CD4-positive, alpha-beta T cell treated with Interleukin-6 at 100 ng/mL for 8 hours (primary cell): ENCODE results near the gene RPN2.

Experiments used
- DNase-seq: peaks from one replicate; pipeline ENCODE4 v3.0.0-alpha.2; 2020; ENCODE audit warnings: mixed read lengths, low spot score

The RPN2 gene

DNA sequence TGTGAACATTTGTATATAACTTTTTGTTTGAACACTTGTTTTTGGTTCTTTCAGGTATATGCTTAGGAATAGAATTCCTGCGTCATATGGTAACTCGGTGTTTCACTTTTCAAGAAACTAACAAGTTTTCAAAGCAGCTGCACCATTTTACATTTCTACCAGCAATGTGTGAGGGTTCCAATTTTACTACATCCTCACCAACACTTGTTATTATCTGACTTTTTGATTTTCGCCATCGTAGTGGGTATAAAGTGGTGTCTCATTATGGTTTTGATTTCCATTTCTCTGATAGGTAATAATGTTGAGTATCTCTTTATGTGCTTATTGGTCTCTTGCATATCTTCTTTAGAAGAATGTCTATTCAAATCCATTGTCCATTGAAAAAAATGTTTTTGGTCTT lies 39.8 kb downstream of the RPN2 start:
- no peak for DNase-seq

DNA sequence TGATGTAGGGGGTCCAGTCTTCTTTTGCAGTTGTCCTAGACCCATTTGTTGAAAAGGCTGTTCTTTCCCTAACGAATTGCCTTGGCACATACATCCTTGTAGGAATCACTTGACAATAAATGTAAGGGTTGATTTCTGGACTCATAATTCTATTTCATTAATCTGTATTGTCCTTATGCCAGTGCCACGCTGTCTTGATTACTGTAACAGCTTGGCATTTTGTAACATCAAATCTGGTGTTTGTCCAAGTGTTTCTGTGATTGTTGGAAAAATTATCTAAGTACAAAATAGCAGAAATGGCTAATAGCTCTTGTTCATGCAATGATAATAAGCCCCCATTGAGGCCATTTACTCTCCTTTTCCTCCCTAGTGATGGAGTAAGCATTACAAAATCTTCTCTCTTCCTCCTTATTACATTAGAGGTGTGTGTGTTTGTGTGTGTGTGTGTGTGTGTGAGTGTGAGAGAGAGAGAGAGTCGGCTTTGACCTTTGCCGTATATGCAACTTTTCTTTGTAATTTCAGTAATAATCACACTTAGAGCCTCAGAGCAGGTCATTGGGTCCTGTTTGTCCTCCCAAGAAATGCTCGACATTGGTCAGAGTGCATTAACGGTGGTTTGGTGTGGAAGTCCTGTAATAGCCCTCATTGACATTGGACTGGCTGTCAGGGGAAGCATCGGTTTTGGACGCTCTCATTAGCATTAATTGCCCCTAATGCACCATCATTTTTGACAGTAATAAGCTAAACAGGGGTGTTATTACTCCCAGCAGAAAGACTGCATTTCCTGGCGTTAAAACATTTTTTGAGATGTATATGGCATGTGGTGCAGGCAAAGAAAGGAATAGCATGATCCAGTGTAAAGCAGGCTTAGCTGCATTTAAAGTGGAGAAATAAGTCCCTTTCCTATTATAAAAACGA lies 40.9 kb downstream of the RPN2 start:
- no peak for DNase-seq

DNA sequence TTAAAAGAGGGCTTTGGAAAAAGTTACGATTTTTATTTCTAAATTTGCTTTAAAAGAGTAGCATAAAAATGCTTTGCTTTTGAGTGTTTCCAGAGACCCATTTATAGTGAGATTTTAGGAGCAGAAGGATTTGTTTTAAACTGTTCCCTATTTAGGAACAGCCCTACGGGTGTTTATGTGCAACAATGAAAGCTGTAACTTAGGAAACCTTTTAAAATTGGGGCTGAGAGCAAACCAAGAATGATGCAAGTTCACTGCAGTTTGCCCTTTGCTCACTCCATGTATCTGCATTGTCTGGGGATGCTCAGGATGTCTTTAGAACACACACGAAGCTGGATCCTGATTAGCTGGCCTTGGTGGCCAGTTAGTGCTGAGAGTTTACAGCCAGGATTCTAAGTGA lies 41.6 kb downstream of the RPN2 start:
- no peak for DNase-seq

DNA sequence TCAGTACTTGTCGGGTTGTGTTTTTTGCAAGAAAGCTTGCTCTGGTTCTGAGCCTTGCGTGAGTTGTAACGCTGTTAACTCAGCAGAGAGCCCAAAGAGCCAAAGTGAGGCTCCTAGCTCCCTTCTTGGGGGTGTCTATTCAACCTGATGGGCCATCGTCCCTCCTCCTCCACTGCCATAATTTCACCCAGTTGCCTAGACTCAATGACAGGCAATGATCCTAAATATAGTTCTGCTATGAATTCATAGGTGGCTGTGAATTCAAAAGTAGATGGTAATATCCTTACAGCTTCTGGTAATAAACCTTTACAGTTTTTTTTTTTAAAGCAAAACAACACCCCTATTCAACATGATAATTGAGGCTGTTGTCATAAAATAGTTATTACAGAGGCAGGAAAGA lies 43.0 kb downstream of the RPN2 start:
- no peak for DNase-seq

DNA sequence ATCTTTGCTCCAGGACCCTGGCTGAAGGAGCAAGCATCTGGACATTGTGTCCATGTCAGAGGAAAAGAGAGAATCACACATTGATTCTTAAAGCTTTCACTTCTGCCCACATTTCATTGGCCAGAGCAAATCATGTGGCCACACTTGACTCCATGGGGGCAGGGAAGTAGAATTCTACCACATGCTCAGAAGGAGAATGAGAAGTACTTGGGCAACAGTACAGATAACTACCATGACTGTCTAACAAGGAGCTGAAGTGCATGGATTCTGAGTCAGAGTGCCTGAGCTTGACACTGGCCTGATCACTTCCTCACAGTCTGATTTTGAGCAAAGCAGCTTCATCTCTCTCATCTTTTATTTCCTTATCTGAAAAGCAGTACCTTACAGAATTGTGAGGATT lies 43.9 kb downstream of the RPN2 start:
- no peak for DNase-seq

DNA sequence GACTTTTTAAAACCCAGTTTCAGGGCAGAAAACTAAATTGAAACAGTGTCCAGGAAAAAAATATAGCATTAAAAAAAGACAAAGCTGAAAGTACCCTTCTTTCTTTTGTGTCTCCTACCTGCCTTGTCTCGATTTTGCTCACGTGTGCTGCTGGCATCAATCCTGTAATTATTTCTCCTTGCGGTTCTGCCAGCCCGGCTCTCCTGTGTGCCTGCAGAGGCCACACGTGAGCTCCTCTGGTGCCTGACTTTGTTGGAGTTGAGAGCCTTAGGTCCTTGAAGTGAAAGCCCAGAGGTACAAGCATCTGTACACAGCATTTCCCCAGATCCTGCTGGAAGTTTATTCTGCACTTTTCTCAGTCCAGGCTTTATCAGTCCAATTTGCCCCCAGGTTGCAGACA lies 46.0 kb downstream of the RPN2 start:
- no peak for DNase-seq

DNA sequence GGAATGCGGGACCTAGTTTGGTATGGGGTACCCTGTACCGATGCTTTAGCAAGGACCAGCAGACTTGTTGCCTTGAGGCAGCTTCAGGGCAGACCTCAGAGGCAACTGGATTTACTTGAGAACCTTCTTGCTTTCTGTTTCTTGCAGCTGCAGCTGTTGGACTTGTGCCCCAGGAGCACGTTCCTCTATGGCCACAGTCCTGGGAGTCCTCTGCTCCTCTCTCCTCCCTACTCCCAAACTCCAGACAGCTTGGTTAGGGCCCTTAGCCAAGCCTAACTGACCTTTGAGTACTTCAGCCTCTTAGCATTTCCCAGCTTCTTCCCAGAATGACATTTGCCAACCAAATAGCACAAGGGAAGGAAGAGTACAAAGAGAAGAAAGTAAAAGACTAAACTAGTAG lies 47.8 kb downstream of the RPN2 start:
- DNase-seq: no peak

DNA sequence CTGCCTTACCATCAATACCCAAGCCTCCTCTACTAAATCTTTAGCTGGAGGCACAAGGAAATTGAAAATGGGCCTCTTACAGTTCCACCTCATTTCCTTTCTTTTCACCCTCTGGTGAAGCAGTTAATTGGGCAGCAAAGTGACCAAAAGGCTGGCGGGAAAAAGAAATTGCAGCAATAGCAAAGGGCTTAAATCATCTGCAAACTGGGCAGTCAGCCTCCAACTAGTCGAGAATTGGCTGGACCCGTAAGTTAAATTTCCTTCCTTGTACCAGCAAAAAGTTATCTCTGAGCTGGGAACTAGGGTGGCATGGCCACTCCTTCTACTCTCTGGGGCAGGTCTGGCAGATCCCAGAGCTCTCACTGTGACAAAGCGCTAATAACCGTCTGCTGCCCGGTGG lies 49.0 kb downstream of the RPN2 start:
- no peak for DNase-seq

DNA sequence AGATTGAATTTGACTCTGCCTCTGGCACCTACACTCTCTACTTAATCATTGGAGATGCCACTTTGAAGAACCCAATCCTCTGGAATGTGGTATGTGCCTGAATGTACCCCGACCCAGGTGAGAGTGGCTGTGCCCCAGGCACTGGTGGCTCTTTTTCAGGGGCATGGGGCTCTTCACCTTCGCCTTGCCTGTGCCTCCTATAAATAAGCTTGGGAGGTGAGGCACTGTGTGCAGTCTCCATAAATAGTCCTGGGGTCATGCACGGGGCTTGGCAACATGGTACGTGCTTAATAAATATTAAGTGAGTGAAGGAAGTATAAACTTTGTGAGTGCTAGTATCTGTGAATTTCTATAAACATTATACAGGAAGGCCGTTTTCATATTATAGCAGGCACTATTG lies 49.5 kb downstream of the RPN2 start:
- no peak for DNase-seq

DNA sequence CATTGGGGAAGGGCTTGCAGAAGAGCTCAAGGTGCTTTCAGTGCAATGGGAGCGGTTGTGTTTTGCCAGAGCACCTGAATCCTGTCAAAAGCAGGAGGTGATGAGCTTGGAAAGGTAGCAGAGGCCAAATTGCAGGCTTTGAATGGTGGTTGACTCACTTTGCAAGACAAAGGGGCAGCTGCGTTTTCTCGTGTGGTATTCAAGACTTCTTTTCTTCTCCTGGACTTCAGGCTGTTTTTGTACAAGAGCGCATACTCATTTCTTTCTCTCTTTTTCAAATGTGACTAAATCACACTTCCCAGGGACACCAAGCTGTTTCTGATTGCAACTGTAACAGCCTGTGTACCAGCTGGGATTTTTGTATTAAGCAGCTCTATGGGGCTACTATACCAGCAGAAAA lies 50.2 kb downstream of the RPN2 start:
- no peak for DNase-seq

DNA sequence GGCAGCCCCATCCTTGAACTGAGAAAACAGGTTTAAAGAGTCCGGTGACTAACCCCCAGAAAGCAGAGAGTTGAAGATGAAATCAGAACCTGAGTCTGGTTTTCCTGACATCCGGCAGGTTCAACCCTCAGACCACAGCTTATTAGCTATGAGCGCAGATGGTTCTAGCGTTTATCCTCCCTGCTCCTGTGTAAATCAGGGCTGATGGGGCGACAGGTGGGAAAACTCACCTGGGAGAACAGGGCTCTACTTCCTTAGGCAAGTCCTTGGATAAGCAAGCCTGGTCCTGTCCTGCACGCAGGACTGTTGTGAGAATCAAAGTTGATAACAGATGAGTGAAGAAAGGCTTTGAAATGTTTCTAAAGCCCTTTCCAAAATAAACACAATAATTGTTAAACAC lies 51.1 kb downstream of the RPN2 start:
- no peak for DNase-seq

DNA sequence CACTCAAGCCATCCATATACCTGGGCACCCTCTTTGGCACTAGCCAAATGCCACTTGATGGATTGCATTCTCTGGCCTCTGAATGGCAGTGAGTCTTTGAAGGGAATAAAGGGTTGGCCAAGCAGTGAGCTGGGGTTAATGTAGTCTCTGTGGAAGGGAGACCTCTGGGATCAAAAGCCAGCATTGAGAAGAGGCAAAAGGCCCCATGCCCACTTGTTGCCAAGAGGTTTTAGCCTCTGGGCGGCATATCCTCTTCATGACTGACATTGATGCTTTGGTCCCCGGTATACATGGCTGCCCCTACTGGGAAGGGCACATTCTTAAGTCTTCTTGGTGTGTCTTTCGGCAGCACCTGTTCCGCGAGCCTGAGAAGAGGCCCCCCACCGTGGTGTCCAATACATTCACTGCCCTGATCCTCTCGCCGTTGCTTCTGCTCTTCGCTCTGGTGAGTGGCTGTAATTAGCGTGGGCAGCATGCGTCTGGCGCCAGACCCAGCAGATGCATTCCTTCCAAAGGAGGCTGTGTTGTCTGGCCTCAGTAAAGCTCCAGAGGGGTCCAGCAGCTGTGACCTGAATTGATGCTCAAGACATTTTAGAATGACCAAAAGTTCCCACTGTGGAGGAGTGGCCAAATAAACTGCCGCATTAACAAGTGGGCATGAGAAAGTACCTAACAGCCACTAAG lies 53.0 kb downstream of the RPN2 start:
- DNase-seq: no peak

DNA sequence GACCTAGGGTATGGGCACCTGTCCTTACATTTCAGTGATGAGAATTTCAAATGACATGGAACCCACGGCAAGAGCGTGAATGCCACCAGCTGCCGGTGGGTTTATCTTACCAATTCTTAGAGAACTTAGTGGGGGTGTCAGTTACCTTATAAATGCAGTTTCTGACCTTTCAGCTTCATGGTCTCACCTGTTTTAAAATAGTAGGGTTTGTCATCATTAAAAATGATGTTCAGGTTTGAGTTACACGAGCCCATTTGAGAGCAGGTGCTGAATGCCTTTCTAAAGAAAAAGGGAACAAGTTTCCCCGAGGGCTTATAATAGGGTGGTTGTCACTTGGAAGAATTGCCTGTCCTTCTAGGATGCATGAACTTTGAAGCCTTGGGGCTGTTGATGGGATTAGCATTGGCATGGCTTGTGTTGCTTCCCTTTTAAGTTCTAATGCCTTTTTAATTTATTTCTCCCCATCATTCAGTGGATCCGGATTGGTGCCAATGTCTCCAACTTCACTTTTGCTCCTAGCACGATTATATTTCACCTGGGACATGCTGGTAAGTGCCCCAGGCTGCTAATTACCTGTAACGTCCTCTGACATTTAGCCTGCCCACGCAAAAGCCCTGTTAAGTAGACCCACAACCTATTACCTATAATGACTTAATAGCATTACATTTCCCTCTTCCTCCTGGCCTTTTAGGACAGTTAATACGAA lies 54.6 kb downstream of the RPN2 start:
- DNase-seq: no peak

DNA sequence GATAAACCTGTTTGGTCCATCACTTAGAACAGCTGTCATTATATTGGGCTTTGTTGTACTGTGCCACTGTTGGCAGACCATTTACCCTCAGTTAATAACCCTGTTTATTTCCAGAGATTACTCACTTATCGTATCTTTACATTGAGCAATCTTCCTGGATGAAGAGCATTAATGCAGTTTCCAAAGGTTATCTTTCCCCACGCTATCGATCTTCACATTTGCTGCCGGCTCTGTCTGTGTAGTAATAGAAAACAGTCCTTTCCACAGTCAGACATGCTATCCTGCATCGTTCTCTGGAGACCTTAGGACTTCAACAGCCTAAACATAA lies 55.1 kb downstream of the RPN2 start:
- no peak for DNase-seq

DNA sequence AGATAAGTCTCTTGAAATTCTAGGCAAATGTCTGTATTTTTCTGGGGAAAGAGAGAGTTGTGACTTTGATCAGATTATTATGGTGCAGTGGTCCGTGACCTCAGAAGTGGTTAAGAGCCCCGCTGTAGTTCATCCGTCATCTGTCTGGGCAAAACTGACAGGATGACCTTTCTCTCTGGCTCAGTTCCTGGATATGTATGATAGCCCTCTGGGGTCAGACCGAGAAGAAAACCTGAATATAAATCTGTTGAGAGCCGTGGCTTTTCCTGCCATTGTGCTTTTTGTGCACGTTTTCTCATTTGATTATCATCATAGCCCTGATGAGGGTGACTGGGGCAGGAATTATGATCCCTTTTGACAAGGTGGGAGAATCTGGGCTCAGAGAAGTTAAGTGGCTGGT lies 55.9 kb downstream of the RPN2 start:
- DNase-seq: no peak

DNA sequence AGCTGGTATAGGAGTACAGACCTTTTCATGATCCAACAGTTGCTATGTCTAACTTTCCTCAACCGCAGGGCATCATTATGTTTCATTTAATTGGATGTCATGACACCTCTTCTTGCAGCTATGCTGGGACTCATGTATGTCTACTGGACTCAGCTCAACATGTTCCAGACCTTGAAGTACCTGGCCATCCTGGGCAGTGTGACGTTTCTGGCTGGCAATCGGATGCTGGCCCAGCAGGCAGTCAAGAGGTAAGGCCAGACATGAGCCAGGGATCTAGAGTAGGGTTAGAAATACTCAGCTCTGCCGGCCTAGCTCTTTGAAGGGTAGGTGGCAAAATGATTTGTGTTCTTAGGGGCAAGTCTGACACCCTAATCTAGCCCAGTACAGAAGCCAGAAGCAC lies 57.3 kb downstream of the RPN2 start:
- no peak for DNase-seq

DNA sequence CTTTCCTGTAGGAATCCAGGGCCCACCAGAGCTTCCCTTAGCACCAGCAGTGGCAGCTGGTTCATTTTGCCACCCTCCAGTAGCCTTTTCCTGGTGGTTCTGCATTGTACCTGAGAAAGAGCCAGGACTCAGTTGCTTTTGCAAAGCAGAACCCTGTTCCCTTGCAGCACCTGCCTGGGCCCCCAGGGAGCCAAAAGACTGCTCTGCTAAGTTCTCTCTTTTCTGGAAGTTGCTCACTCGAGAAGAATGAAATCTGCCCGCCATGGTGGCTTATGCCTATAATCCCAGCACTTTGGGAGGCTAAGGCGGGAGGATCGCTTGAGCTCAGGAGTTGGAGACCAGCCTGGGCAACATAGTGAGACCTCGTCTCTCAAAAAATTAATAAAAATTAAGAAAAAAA lies 58.5 kb downstream of the RPN2 start:
- DNase-seq: no peak

DNA sequence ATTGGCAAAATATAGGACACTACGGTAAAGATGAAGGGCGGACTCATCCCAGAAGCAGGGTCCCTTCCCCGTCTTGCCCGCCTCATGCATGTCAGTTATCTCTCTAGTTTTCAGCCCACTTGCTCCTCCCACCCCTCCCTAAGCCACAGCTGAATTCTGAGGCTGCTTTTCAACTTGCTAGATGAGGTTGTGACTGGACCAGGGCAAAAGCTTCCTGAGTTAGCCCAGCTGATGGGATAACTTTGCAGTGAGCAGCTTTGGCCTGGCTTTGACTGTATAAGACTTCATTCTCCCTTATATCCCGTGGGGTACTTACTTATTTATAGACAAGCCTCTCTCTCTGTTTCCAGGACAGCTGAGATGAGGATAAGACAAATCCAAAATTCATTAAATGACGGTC lies 59.3 kb downstream of the RPN2 start:
- DNase-seq: no peak

DNA sequence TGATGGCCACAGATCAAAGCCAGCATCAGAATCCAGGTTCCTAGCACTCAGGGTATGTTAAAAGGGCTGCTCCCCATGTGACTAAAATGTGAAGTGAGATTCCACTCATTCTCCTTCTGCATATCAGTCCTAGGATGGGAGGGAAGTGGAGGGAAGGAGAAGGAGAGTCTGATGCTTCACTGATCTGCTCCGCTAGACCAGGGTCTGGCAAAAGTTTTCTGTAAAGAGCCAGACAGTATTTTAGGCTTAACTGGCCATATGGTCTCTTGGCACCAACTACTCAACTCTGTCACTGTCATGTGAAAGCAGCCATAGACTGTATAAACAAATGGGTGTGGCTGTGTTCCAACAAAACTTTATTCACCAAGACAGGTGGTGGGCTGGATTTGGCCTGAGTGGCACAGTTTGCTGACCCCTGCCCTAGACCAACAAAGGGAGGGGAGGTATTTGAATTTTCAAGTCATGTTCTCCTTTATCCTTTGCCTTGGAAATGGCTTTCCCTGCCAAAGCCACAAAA lies 59.9 kb downstream of the RPN2 start:
- no peak for DNase-seq

DNA sequence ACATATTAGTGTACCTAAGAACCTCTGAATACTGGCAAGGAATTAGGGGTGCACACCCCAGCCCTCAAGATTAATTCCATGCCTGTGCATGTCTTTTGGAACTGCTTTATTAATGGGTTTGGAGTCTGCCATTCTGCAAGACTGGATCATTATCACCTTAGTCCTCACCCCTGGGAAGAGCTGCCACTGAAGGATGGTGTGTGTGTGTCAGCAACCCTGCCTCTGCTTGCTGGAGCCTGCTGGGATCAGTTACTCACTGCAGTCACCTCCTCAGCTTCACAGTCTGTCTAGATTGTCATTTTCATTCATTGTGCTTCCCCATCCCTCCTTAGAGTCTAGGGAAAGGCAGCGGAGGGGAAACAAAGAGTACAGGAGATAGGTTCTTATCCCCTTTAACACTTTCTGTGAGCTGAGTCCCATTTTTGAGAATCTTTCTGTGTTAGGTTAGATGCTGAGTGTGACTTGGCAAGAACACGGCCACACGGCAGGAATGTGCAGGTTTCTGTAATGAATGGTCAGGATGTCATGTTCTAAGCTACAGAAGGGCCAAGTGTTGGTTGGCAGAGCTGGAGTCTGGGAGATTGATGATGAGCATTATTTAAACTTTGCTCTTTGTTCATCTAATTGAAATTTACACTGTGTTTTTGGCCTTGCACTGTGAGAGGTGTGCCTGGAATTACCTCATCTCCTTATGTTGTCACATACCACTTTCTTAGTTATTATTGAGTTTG lies 61.4 kb downstream of the RPN2 start:
- no peak for DNase-seq

DNA sequence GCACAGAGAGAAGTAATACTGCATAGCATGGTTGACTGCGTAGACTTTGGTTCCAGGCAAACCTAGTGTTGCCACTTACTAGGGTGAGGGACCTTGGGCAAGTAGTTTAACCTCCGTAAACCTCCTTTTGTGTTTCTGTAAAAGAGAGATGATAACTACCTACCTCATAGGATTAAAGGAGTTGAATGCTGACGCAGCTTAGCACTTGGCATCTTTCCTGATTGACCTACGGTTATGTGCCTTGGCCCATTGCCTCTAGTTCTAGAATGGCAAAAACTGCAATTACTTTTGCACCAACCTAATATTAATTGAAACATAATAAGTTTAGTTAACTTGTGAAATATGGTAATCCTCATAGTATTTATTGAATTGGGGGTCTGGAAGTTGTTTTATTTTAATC lies 63.4 kb downstream of the RPN2 start:
- no peak for DNase-seq
